Calu3 (cell line): ENCODE results near the gene NRM. TPM values are rescaled to one million over a fixed set of nuclear protein-coding genes. Genes with fewer than 3 reads are reported as not detected.

ENCODE experiments used
- BruUV-seq: library from RNA; stranded (reverse); fragments of 400-500 nt; replicated peaks from 2 replicates; lab custom pipeline; 2021; lab: Mats Ljungman, UMichigan
- CTCF ChIA-PET: fragments of 300-600 bp; sonication (Branson Sonifier 250); formaldehyde crosslinking; loops from one replicate; lab custom pipeline; 2022; ENCODE audit warnings: antibody characterized with exemption; lab: Charles Lee
- DNase-seq: peaks from one replicate; pipeline ENCODE4 v3.0.0; 2022
- H3K27ac Mint-ChIP-seq: one replicate; pipeline ENCODE4 v1.8.0; 2022; ENCODE audit warnings: mixed read lengths; ENCODE audit not compliant: unreplicated experiment
- H3K27me3 Mint-ChIP-seq: one replicate; pipeline ENCODE4 v1.8.0; 2022; ENCODE audit warnings: mixed read lengths; ENCODE audit not compliant: unreplicated experiment
- H3K36me3 Mint-ChIP-seq: one replicate; pipeline ENCODE4 v1.8.0; 2022; ENCODE audit warnings: mild to moderate bottlenecking, moderate library complexity, mixed read lengths; ENCODE audit not compliant: insufficient read depth, unreplicated experiment
- H3K4me1 Mint-ChIP-seq: one replicate; pipeline ENCODE4 v1.8.0; 2022; ENCODE audit warnings: mild to moderate bottlenecking, low read depth, mixed read lengths; ENCODE audit not compliant: unreplicated experiment
- H3K4me3 Mint-ChIP-seq: one replicate; pipeline ENCODE4 v1.8.0; 2022; ENCODE audit warnings: mild to moderate bottlenecking, low read depth, moderate library complexity, mixed read lengths; ENCODE audit not compliant: unreplicated experiment
- H3K9me3 Mint-ChIP-seq: one replicate; pipeline ENCODE4 v1.8.0; 2022; ENCODE audit warnings: low read depth, mixed read lengths; ENCODE audit not compliant: unreplicated experiment
- intact Hi-C: fragments of 100-400 bp; cut with micrococcal nuclease; formaldehyde crosslinking; loops from one replicate; pipeline ENCODE4 v1.10.0; 2022; ENCODE audit not compliant: unreplicated experiment
- total RNA-seq: library from RNA; stranded (reverse); gene quantifications from 2 replicates; pipeline ENCODE4 v1.2.3, GENCODE V29; 2022
- TF ChIP-seq, protein P1 (sequence below): fragments of 200-600 bp; IDR thresholded peaks from one replicate; pipeline ENCODE4 v1.8.0; 2022; ENCODE audit warnings: antibody characterized with exemption; ENCODE audit not compliant: unreplicated experiment

NRM gene
- total RNA-seq, 1 experiment from 2014 or later = 30.2 TPM

DNA sequence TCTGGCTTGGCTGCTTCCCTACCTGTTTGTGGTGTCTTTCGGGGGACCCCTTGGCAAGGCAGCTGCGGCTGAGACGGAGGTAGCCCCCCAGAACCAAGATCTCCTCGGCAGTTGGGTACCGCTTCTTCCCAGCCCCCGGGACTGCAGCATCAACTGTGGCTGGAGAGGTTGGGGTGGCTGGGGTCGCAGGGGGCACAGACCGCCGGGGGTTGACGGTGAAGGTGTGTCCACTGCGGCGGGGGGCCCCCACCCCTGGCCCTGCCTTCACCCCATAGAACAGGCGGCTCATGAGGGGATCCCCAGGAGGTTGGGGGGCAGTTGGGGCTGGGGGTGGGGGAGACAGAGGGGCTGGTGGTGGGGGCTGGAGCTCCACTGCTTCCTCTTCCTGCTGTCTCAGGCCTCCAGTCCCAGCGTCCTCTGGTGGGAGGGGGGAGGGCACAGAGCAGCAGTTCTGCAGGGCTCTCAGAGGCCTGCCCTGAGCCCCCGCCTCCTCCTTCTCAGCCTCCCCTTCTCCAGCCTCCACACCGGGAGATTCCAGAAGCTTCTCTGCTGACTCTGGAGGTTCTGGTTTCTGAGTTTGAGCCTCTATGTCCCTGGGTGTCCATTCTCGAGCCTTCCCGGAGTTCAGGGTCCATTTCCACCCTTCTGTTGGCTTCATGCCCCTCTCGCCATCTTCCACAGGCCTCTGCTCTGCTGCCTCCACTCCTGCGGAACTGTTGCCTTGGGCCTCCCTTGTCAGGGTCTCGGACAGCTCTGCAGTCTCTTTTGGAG, 6.2 kb downstream of the NRM start:
- TF ChIP-seq, protein P1, sequence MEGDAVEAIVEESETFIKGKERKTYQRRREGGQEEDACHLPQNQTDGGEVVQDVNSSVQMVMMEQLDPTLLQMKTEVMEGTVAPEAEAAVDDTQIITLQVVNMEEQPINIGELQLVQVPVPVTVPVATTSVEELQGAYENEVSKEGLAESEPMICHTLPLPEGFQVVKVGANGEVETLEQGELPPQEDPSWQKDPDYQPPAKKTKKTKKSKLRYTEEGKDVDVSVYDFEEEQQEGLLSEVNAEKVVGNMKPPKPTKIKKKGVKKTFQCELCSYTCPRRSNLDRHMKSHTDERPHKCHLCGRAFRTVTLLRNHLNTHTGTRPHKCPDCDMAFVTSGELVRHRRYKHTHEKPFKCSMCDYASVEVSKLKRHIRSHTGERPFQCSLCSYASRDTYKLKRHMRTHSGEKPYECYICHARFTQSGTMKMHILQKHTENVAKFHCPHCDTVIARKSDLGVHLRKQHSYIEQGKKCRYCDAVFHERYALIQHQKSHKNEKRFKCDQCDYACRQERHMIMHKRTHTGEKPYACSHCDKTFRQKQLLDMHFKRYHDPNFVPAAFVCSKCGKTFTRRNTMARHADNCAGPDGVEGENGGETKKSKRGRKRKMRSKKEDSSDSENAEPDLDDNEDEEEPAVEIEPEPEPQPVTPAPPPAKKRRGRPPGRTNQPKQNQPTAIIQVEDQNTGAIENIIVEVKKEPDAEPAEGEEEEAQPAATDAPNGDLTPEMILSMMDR = no peak
- Mint-ChIP-seq H3K27ac (peak overlapping the region; percentile 89), H3K4me1 (peaks cover 84% of the 10 kb centered on the region), H3K36me3 (peaks cover 71% of the 10 kb centered on the region), H3K4me3 (peak overlapping the region; percentile 78), H3K9me3 (no peaks in the 10 kb centered on the region), H3K27me3 (no peaks in the 10 kb centered on the region)
- BruUV-seq = no TSS peak
- CTCF ChIA-PET = interaction anchor here (0.6 kb wide), 1 partner anchor 300 kb away, joined by 4 read pairs; no protein-coding TSS in a partner anchor
- intact Hi-C loops = no loop called here
- DNase-seq = no peak

GRCh38 chr6:30683980-30684338, 6.8 kb downstream of the NRM start:
- Mint-ChIP-seq H3K9me3 (no peaks in the 10 kb centered on the region), H3K27ac (peak overlapping the region; percentile 4), H3K27me3 (no peaks in the 10 kb centered on the region), H3K4me3 (peak overlapping the region; percentile 41), H3K4me1 (peaks cover 84% of the 10 kb centered on the region), H3K36me3 (peaks cover 77% of the 10 kb centered on the region)
- TF ChIP-seq, protein P1 = no peak
- no TSS peak for BruUV-seq
- CTCF ChIA-PET = interaction anchor here (0.6 kb wide), 1 partner anchor 301 kb away, joined by 4 read pairs; no protein-coding TSS in a partner anchor
- intact Hi-C loops = no loop called here
- DNase-seq = no peak

- no TSS peak for BruUV-seq
- Mint-ChIP-seq H3K36me3 (peaks cover 79% of the 10 kb centered on the region), H3K9me3 (no peaks in the 10 kb centered on the region), H3K4me1 (peaks cover 82% of the 10 kb centered on the region), H3K4me3 (peak overlapping the region; percentile 41), H3K27me3 (no peaks in the 10 kb centered on the region), H3K27ac (peak overlapping the region; percentile 42)
- TF ChIP-seq, protein P1 = no peak
- CTCF ChIA-PET = interaction anchor here (0.6 kb wide), 1 partner anchor 301 kb away, joined by 4 read pairs; no protein-coding TSS in a partner anchor
- intact Hi-C loops = no loop called here
- DNase-seq = no peak
Observed at GRCh38 chr6:30683183-30683979, 7.4 kb downstream of the NRM start.
